K562 (cell line): ENCODE measurements around the gene PLEKHN1. TPM values are rescaled to one million over a fixed set of nuclear protein-coding genes. Genes with fewer than 3 reads are reported as not detected.

Source experiments
- ATAC-seq: fragments of 200-7000 bp; cut with Tn5 transposase; 3 replicates; pipeline ENCODE4 v1.9.1; 2020; ENCODE audit warnings: moderate library complexity
- BruUV-seq: library from RNA; stranded (reverse); fragments of 400-500 nt; replicated peaks from 2 replicates; lab custom pipeline; 2021; lab: Mats Ljungman, UMichigan
- CTCF ChIA-PET: fragments of 300-600 bp; formaldehyde crosslinking; extraction: SDS; loops from one replicate; lab custom pipeline; 2021; ENCODE audit warnings: low intra/inter-chr PET ratio; lab: Yijun Ruan, JAX
- POLR2A ChIA-PET: fragments of 300-600, 350-650 bp; sonication (Branson Sonifier 250); formaldehyde crosslinking; extraction: SDS; loops from one replicate; lab custom pipeline; 2021; ENCODE audit warnings: antibody characterized with exemption, inconsistent platforms; lab: Yijun Ruan, JAX
- DNase-seq, 4 experiments: peaks; one replicate each; pipeline versions ENCODE4 v3.0.0 to v3.0.0-alpha.2; 2011 to 2018; ENCODE audit warnings: low spot score in 3 of 4, mixed read lengths in 3 of 4; ENCODE audit errors: extremely low read depth in 1 of 4
- FAIRE-seq: peaks from 2 replicates; lab custom pipeline; 2011; peaks lifted over from hg19 to GRCh38; lab: Jason Lieb, UNC
- H2AFZ ChIP-seq: 2 replicates; pipeline ENCODE4 v1.6.0; 2011; ENCODE audit warnings: low read depth, low read length, control low read depth, inconsistent platforms
- H3K27ac ChIP-seq: fragments of 200-600 bp; 3 replicates; pipeline ENCODE4 v1.8.0; 2011; ENCODE audit warnings: low read depth, mild to moderate bottlenecking, control low read depth, inconsistent platforms, low read length, moderate library complexity, mixed read lengths; ENCODE audit errors: extremely low read depth
- H3K27me3 ChIP-seq, 2 experiments: fragments of 300-600 bp in 1 of 2; 2 replicates in 1 of 2; 3 replicates in 1 of 2; pipeline versions ENCODE4 v1.6.0 to v1.8.0; 2011; ENCODE audit warnings: inconsistent platforms in 2 of 2, low read length in 2 of 2, mild to moderate bottlenecking in 1 of 2, mixed read lengths in 1 of 2, moderate library complexity in 1 of 2; ENCODE audit not compliant: control insufficient read depth in 2 of 2, insufficient read depth in 2 of 2
- H3K36me3 ChIP-seq: fragments of 300-600 bp; 3 replicates; pipeline ENCODE4 v1.8.0; 2011; ENCODE audit warnings: mild to moderate bottlenecking, low read length, inconsistent platforms; ENCODE audit not compliant: control insufficient read depth, insufficient read depth
- H3K4me1 ChIP-seq, 2 experiments: fragments of 200-600 bp in 1 of 2; replicated peaks in 1 of 2; 2 replicates in 1 of 2; 3 replicates in 1 of 2; pipeline versions ENCODE4 v1.5.1 to v1.8.0; 2011; ENCODE audit warnings: inconsistent platforms in 2 of 2, low read length in 2 of 2, mild to moderate bottlenecking in 1 of 2, mixed read lengths in 1 of 2, moderate library complexity in 1 of 2; ENCODE audit not compliant: control insufficient read depth in 2 of 2, insufficient read depth in 2 of 2
- H3K4me2 ChIP-seq: 2 replicates; pipeline ENCODE4 v1.6.1; 2011; ENCODE audit warnings: low read length, control low read depth, inconsistent platforms, mixed read lengths; ENCODE audit not compliant: insufficient read depth
- H3K4me3 ChIP-seq: fragments of 200-600 bp; sonication (generic), shearing (Covaris generic); 2 replicates; pipeline ENCODE4 v1.5.1; 2016; ENCODE audit warnings: control low read depth, inconsistent platforms
- H3K79me2 ChIP-seq: fragments of 200-600 bp; 3 replicates; pipeline ENCODE4 v1.8.0; 2011; ENCODE audit warnings: low read length, inconsistent platforms; ENCODE audit not compliant: control insufficient read depth, insufficient read depth
- H3K9ac ChIP-seq, 2 experiments: 2 replicates each; pipeline versions ENCODE4 v1.6.0 to v1.6.1; 2011; ENCODE audit warnings: low read depth in 2 of 2, low read length in 2 of 2, control low read depth in 1 of 2, inconsistent platforms in 1 of 2, mild to moderate bottlenecking in 1 of 2, mixed read lengths in 1 of 2; ENCODE audit not compliant: insufficient read depth in 1 of 2
- H3K9me1 ChIP-seq: one replicate; pipeline ENCODE4 v1.6.0; 2011; ENCODE audit warnings: inconsistent platforms, mild to moderate bottlenecking, low read length, moderate library complexity; ENCODE audit not compliant: control insufficient read depth, insufficient read depth
- H3K9me3 ChIP-seq: replicated peaks from 2 replicates; pipeline ENCODE4 v1.5.1; 2011; ENCODE audit warnings: low read depth, low read length, inconsistent platforms; ENCODE audit not compliant: control insufficient read depth, insufficient read depth
- H4K20me1 ChIP-seq: replicated peaks from 2 replicates; pipeline ENCODE4 v1.6.1; 2011; ENCODE audit warnings: low read length, inconsistent platforms, mixed read lengths; ENCODE audit not compliant: control insufficient read depth, insufficient read depth
- CTBP1 ChIP-seq: fragments of 450-650 bp; IDR thresholded peaks from 2 replicates; pipeline ENCODE4 v1.6.1; 2016; ENCODE audit warnings: borderline replicate concordance
- DACH1 ChIP-seq: fragments of 450-650 bp; IDR thresholded peaks from 2 replicates; pipeline ENCODE4 v1.6.1; 2018; ENCODE audit not compliant: partially characterized antibody
- FOXK1 ChIP-seq: sonication (generic); formaldehyde crosslinking; IDR thresholded peaks from 2 replicates; pipeline ENCODE4 v1.8.0; 2022; ENCODE audit warnings: missing genetic modification reagents, mild to moderate bottlenecking, borderline replicate concordance
- ILK ChIP-seq: fragments of 450-650 bp; IDR thresholded peaks from 2 replicates; pipeline ENCODE4 v1.6.1; 2016; ENCODE audit warnings: missing genetic modification characterization, low read depth, mild to moderate bottlenecking, missing compliant biosample characterization, moderate library complexity, borderline replicate concordance
- L3MBTL2 ChIP-seq: fragments of 450-650 bp; IDR thresholded peaks from 2 replicates; pipeline ENCODE4 v1.6.1; 2016; ENCODE audit warnings: mild to moderate bottlenecking, moderate library complexity
- MLX ChIP-seq, 2 experiments: fragments of 450-650 bp in 1 of 2; sonication (generic) in 1 of 2; formaldehyde crosslinking; conservative IDR thresholded peaks; 2 replicates each; pipeline versions ENCODE4 v1.4.0 to v1.8.1; 2020 to 2022; ENCODE audit warnings: mild to moderate bottlenecking in 1 of 2, missing genetic modification reagents in 1 of 2
- MYBL2 ChIP-seq, 2 experiments: fragments of 450-650 bp in 1 of 2; sonication (generic) in 1 of 2; formaldehyde crosslinking in 1 of 2; IDR thresholded peaks; 2 replicates each; pipeline versions ENCODE4 v1.6.1 to v1.8.1; 2017 to 2022; ENCODE audit warnings: borderline replicate concordance in 1 of 2, inconsistent platforms in 1 of 2, low read depth in 1 of 2, mild to moderate bottlenecking in 1 of 2, missing genetic modification reagents in 1 of 2, moderate library complexity in 1 of 2
- MYC ChIP-seq, 2 experiments: fragments of 250-450 bp in 1 of 2; sonication (Bioruptor Pico) in 1 of 2; IDR thresholded peaks; 2 replicates each; pipeline versions ENCODE4 v1.5.1 to v1.6.1; 2012 to 2021; ENCODE audit warnings: low read depth in 2 of 2, borderline replicate concordance in 1 of 2, improper control_type of control experiment in 1 of 2, low read length in 1 of 2, mild to moderate bottlenecking in 1 of 2, moderate library complexity in 1 of 2
- MYNN ChIP-seq, 2 experiments: sonication (generic); formaldehyde crosslinking in 1 of 2; IDR thresholded peaks; 2 replicates each; pipeline versions ENCODE4 v1.5.0 to v1.6.1; 2016 to 2020; ENCODE audit warnings: antibody characterized with exemption in 1 of 2, missing genetic modification reagents in 1 of 2
- POLR2G ChIP-seq: fragments of 200-400 bp; formaldehyde crosslinking; IDR thresholded peaks from 2 replicates; pipeline ENCODE4 v1.6.1; 2017; ENCODE audit warnings: low read depth, mild to moderate bottlenecking, antibody characterized with exemption, low read length, moderate library complexity
- RBFOX2 ChIP-seq: fragments of 200-400 bp; formaldehyde crosslinking; IDR thresholded peaks from 2 replicates; pipeline ENCODE4 v1.6.1; 2017; ENCODE audit warnings: low read depth, mild to moderate bottlenecking, low read length, moderate library complexity
- TFAP4 ChIP-seq: sonication (generic); formaldehyde crosslinking; IDR thresholded peaks from 2 replicates; pipeline ENCODE4 v1.8.0; 2022; ENCODE audit warnings: missing genetic modification reagents, mild to moderate bottlenecking, moderate library complexity, borderline replicate concordance
- ZFP30 ChIP-seq: fragments of 250-450 bp; sonication (Bioruptor Pico); IDR thresholded peaks from 2 replicates; pipeline ENCODE4 v1.8.0; 2022; ENCODE audit warnings: moderate library complexity, mild to moderate bottlenecking, inconsistent platforms, borderline replicate concordance
- ZNF140 ChIP-seq: fragments of 250-450 bp; sonication (Bioruptor Pico); IDR thresholded peaks from 2 replicates; pipeline ENCODE4 v1.8.0; 2021; ENCODE audit warnings: moderate library complexity, mild to moderate bottlenecking, inconsistent platforms
- ZNF175 ChIP-seq: fragments of 200-800 bp; sonication (Bioruptor generic); IDR thresholded peaks from 2 replicates; pipeline ENCODE4 v1.6.1; 2016; ENCODE audit warnings: low read depth, mild to moderate bottlenecking, missing genetic modification characterization, missing compliant biosample characterization
- ZNF239 ChIP-seq: fragments of 250-450 bp; sonication (Bioruptor Pico); IDR thresholded peaks from 2 replicates; pipeline ENCODE4 v1.4.0; 2020; ENCODE audit warnings: mild to moderate bottlenecking
- WGBS: fragments of 100-300 bp; shearing (Covaris generic); methylation state at CpG from one replicate; pipeline ENCODE4 v1.1.6; 2016; ENCODE audit warnings: low coverage, mixed read lengths; ENCODE audit not compliant: insufficient coverage; ENCODE audit errors: missing lambda C conversion rate; 5-methylcytosine and 5-hydroxymethylcytosine counted together
- in situ Hi-C: fragments of 300-500 bp; cut with MboI; formaldehyde crosslinking; loops from 4 replicates; pipeline ENCODE4 v1.15.0; 2018; ENCODE audit warnings: inconsistent platforms, mixed read lengths
- intact Hi-C: fragments of 100-400 bp; cut with micrococcal nuclease; formaldehyde crosslinking; loops from 2 replicates; pipeline ENCODE4 v1.14.2; 2022
- polyA plus RNA-seq, 8 experiments: library from polyadenylated mRNA; depleted of rRNA in 4 of 8; stranded (reverse) in 5 of 8; unstranded in 3 of 8; fragments of >200 nt; fragmentation: Nextera tagmentation in 2 of 8; fragmentation: Illumina TruSeq in 1 of 8; extraction: Ambion mirVana in 2 of 8; extraction: Trizol in 1 of 8; gene quantifications; 2 replicates each; pipeline versions ENCODE4 v1.2.1 to v1.2.3, GENCODE V29; 2011 to 2014; ENCODE audit warnings: inconsistent platforms in 1 of 8, missing spikeins in 1 of 8
- total RNA-seq, 7 experiments: library from RNA; depleted of rRNA in 6 of 7; stranded (reverse); fragments of >200 nt in 6 of 7; fragmentation: Illumina TruSeq in 2 of 7; extraction: Trizol in 2 of 7; gene quantifications; 2 replicates each; pipeline versions ENCODE4 v1.2.1 to v1.2.3, GENCODE V29; 2011 to 2021; ENCODE audit warnings: low replicate concordance in 1 of 7

The PLEKHN1 gene
- total and polyA plus RNA-seq, 9 of the 15 experiments (the other 6 are each of a cell fraction or from before 2014, with no cell fraction given), result 0.07 to 1.5 (median 0.13) TPM; not detected in 2

GRCh38 chr1:975896-976683 lies 9.8 kb downstream of the PLEKHN1 start:
- Histone ChIP-seq H3K36me3 (no peaks in the 10 kb centered on the region), H3K9ac (peak overlapping the region in 1 of 2 experiments; percentile 77; a peak in 2 of 4 replicates), H3K79me2 (no peaks in the 10 kb centered on the region), H3K4me3 (peak overlapping the region; percentile 9; the same call in 1 of the 2 replicates), H3K4me1 (peaks cover 0 to 82% of the 10 kb centered on the region in 2 experiments; a peak in 3 of 5 replicates), H3K4me2 (peak overlapping the region; percentile 28), H3K27ac (no peak overlapping the region), H3K27me3 (peaks cover 11 to 67% of the 10 kb centered on the region in 2 experiments; a peak in 4 of 5 replicates), H3K9me1 (no peaks in the 10 kb centered on the region), H3K9me3 (no peaks in the 10 kb centered on the region), H2AFZ (peak overlapping the region; percentile 57), H4K20me1 (peaks cover 8% of the 10 kb centered on the region; the same call in 1 of the 2 replicates)
- ATAC-seq, result peak; percentile 76
- no TSS peak for BruUV-seq
- in situ Hi-C loops (no loop called here), intact Hi-C loops (loop anchor here (2.0 kb wide), 1 partner anchor 71 kb away; no protein-coding TSS in a partner anchor)
- DNase-seq, result peak; percentile 51 to 64 (median 55)
- FAIRE-seq, result peak; percentile 46
- ChIA-PET CTCF (interaction anchor here (1.5 kb wide), 1 partner anchor 107 kb away, joined by 5 read pairs; no protein-coding TSS in a partner anchor), POLR2A (interaction anchor here (0.6 to 2.2 kb wide), 3 partner anchors 9 to 677 kb away, joined by 3 to 10 read pairs (median 3); partner anchors contain the start of gene PLEKHN1)
- WGBS, result 6% methylated on average over 38 of the region's 40 CpGs
- peak; percentile 20; the same call in 1 of the 2 replicates for TF ChIP-seq RBFOX2
- no peak for TF ChIP-seq POLR2G
- no peak for TF ChIP-seq MYC (IDR thresholded peaks at IDR 0.05; ENCODE audit: low read depth, low read length)
- TF ChIP-seq MYC (CRISPR knock-in tag; IDR thresholded peaks at IDR 0.05; ENCODE audit: borderline replicate concordance, low read depth), result peak; percentile 76; the same call in 1 of the 2 replicates
- TF ChIP-seq ZFP30 (CRISPR knock-in tag), result no peak
- TF ChIP-seq MLX (CRISPR knock-in tag; conservative IDR thresholded peaks at IDR 0.05), result no peak
- TF ChIP-seq TFAP4 (CRISPR knock-in tag), result peak; percentile 32; the same call in 1 of the 2 replicates
- no peak for TF ChIP-seq DACH1
- no peak for TF ChIP-seq MYBL2 (IDR thresholded peaks at IDR 0.05; ENCODE audit: low read depth)
- TF ChIP-seq MYBL2 (CRISPR knock-in tag; IDR thresholded peaks at IDR 0.05; ENCODE audit: borderline replicate concordance), result no peak
- TF ChIP-seq CTBP1, result peak; percentile 71; the same call in 1 of the 2 replicates
- no peak for TF ChIP-seq ZNF239
- TF ChIP-seq MYNN (IDR thresholded peaks at IDR 0.05), result no peak
- no peak for TF ChIP-seq MYNN (CRISPR knock-in tag; IDR thresholded peaks at IDR 0.05)
- TF ChIP-seq ZNF175 (CRISPR knock-in tag), result no peak
- TF ChIP-seq L3MBTL2, result peak; percentile 47
- TF ChIP-seq ZNF140, result no peak
- no peak for TF ChIP-seq ILK
- TF ChIP-seq FOXK1 (CRISPR knock-in tag), result no peak
